Measurements from ENCODE around the gene RAB9A. TPM values are rescaled to one million over a fixed set of nuclear protein-coding genes. Genes with fewer than 3 reads are reported as not detected.
"Not testable (repeated sequence)": the region's sequence is repeated elsewhere in the genome, so short reads cannot be mapped to it uniquely, and the experiment has no call there.

Gene RAB9A
- total and polyA plus RNA-seq, 7 donors = 11.8 to 73.5 (median 28.6) TPM

- TF ChIP-seq EP300 (IDR thresholded peaks at IDR 0.05) = no peak
- TF ChIP-seq POLR2AphosphoS5 (IDR thresholded peaks at IDR 0.05) = no peak
- TF ChIP-seq, protein P1, sequence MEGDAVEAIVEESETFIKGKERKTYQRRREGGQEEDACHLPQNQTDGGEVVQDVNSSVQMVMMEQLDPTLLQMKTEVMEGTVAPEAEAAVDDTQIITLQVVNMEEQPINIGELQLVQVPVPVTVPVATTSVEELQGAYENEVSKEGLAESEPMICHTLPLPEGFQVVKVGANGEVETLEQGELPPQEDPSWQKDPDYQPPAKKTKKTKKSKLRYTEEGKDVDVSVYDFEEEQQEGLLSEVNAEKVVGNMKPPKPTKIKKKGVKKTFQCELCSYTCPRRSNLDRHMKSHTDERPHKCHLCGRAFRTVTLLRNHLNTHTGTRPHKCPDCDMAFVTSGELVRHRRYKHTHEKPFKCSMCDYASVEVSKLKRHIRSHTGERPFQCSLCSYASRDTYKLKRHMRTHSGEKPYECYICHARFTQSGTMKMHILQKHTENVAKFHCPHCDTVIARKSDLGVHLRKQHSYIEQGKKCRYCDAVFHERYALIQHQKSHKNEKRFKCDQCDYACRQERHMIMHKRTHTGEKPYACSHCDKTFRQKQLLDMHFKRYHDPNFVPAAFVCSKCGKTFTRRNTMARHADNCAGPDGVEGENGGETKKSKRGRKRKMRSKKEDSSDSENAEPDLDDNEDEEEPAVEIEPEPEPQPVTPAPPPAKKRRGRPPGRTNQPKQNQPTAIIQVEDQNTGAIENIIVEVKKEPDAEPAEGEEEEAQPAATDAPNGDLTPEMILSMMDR (IDR thresholded peaks at IDR 0.05) = no peak
- no peak for TF ChIP-seq POLR2A (IDR thresholded peaks at IDR 0.05)
- Histone ChIP-seq H3K4me3 (no peak overlapping the region), H3K4me1 (peaks cover 0 to 24% (median 14%) of the 10 kb centered on the region in 4 donors), H3K27me3 (no peaks in the 10 kb centered on the region), H3K9me3 (no peaks in the 10 kb centered on the region), H3K27ac (peak overlapping the region; percentile 26 to 82 (median 64)), H3K36me3 (peaks cover 0 to 11% (median 4%) of the 10 kb centered on the region in 4 donors)
- intact Hi-C loops (cut with DNase I) = no loop called here
- WGBS, 2 donors = 80 to 94% methylated on average over 3 of the region's 3 CpGs
- no peak for DNase-seq
Measured at GRCh38 chrX:13719192-13719856, 30.4 kb downstream of the RAB9A start.

- TF ChIP-seq EP300 (IDR thresholded peaks at IDR 0.05) (no peak), POLR2AphosphoS5 (IDR thresholded peaks at IDR 0.05) (no peak), POLR2A (IDR thresholded peaks at IDR 0.05) (no peak)
- TF ChIP-seq, protein P1 (IDR thresholded peaks at IDR 0.05) = no peak
- Histone ChIP-seq H3K36me3 (peaks cover 0 to 1% (median 0%) of the 10 kb centered on the region in 4 donors), H3K9me3 (no peaks in the 10 kb centered on the region), H3K27ac (peak overlapping the region; percentile 47 to 82 (median 64)), H3K4me1 (peaks cover 0 to 24% (median 14%) of the 10 kb centered on the region in 4 donors), H3K27me3 (no peaks in the 10 kb centered on the region), H3K4me3 (no peak overlapping the region)
- intact Hi-C loops (cut with DNase I) = no loop called here
- 88% methylated on average over 4 of the region's 4 CpGs for WGBS, 2 donors
- DNase-seq = no peak
Measured at GRCh38 chrX:13721371-13721770, 32.4 kb downstream of the RAB9A start.

GRCh38 chrX:13721819-13722519 lies 33.0 kb downstream of the RAB9A start:
- H3K27ac ChIP-seq = peak overlapping the region; percentile 47 to 82 (median 64)
- no peak for DNase-seq
- no peaks in the 10 kb centered on the region for H3K9me3 ChIP-seq
- TF ChIP-seq, protein P1 (IDR thresholded peaks at IDR 0.05) = no peak
- TF ChIP-seq EP300 (IDR thresholded peaks at IDR 0.05) (no peak), POLR2A (IDR thresholded peaks at IDR 0.05) (no peak), POLR2AphosphoS5 (IDR thresholded peaks at IDR 0.05) (peak in 1 of 4 donors; percentile 4)
- 42 to 62% methylated on average over 7 of the region's 7 CpGs for WGBS, 2 donors
- intact Hi-C loops (cut with DNase I) = no loop called here
- peaks cover 0 to 24% (median 14%) of the 10 kb centered on the region in 4 donors for H3K4me1 ChIP-seq
- H3K36me3 ChIP-seq = no peaks in the 10 kb centered on the region
- no peaks in the 10 kb centered on the region for H3K27me3 ChIP-seq
- H3K4me3 ChIP-seq = no peak overlapping the region

- DNase-seq; intact Hi-C loops (cut with DNase I); H3K27me3 ChIP-seq; H3K9me3 ChIP-seq; H3K36me3 ChIP-seq; H3K4me3 ChIP-seq: not testable (repeated sequence)
- peaks cover 0 to 13% (median 9%) of the 10 kb centered on the region in 4 donors for H3K4me1 ChIP-seq
- 80 to 85% methylated on average over 9 of the region's 9 CpGs for WGBS, 2 donors
- H3K27ac ChIP-seq = peak overlapping the region in 2 of 4 donors; percentile 12 to 31
Measured at GRCh38 chrX:13724878-13725277, 36.0 kb downstream of the RAB9A start.

DNA sequence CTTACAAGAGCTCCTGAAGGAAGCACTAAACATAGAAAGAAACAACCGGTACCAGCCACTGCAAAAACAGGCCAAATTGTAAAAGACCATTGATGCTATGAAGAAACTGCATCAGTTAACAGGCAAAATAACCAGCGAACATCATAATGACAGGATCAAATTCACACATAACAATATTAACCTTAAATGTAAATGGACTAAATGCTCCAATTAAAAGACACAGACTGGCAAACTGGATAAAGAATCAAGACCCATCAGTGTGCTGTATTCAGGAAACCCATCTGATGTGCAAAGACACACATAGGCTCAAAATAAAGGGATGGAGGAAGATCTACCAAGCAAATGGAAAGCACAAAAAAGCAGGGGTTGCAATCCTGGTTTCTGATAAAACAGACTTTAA lies 37.7 kb downstream of the RAB9A start:
- H3K27me3 ChIP-seq; H3K36me3 ChIP-seq; H3K9me3 ChIP-seq; DNase-seq; H3K27ac ChIP-seq; intact Hi-C loops (cut with DNase I); H3K4me3 ChIP-seq: not testable (repeated sequence)
- H3K4me1 ChIP-seq = peaks cover 0 to 11% (median 3%) of the 10 kb centered on the region in 4 donors
- 86 to 90% methylated on average over 2 of the region's 2 CpGs for WGBS, 2 donors

DNA sequence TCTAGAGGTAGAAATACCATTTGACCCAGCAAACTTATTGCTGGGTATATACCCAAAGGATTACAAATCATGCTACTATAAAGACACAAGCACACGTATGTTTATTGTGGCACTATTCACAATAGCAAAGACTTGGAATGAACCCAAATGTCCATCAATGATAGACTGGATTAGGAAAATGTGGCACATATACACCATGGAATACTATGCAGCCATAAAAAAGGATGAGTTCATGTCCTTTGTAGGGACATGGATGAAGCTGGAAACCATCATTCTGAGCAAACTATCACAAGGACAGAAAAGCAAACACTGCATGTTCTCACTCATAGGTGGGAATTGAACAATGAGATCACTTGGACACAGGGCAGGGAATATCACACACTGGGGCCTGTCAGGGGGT lies 41.6 kb downstream of the RAB9A start:
- intact Hi-C loops (cut with DNase I); H3K27me3 ChIP-seq; DNase-seq; H3K9me3 ChIP-seq; H3K4me3 ChIP-seq; H3K36me3 ChIP-seq: not testable (repeated sequence)
- WGBS, 2 donors = 90 to 97% methylated on average over 1 of the region's 1 CpG
- H3K27ac ChIP-seq = peak overlapping the region in 2 of 4 donors; percentile 94 to 95
- H3K4me1 ChIP-seq = peaks cover 0 to 23% (median 8%) of the 10 kb centered on the region in 4 donors

Measured in sigmoid colon (tissue), 7 donors.